ENCODE results near the gene ADAMTS16. TPM values are rescaled to one million over a fixed set of nuclear protein-coding genes. Genes with fewer than 3 reads are reported as not detected.

The ADAMTS16 gene
- total RNA-seq, 1 experiment from 2014 or later: not detected

DNA sequence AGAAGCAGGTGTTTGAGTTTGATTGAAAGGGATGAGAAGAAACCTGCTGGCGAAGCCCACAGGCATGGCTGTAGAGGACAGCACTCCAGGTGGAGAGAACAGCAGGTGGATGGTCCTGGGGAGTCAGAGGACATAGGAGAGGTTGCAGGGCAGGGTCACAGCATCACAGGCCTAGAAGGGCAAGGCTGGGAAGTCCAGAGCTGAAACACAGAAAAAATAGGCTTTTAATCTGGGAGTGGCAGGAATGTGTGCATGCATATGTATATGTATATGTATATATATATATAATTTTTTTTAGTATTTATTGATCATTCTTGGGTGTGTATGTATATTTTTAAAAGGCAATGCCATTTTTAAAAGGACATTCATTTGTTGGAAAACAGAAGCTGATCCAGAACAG lies 118.4 kb downstream of the ADAMTS16 start:
- no peak for DNase-seq (ENCODE audit: low read depth, low spot score)
- in situ Hi-C loops (cut with HindIII; ENCODE audit: low pct_unique_long_range_greater_than_20kb, low sequenced_read_pairs): no loop called here

DNA sequence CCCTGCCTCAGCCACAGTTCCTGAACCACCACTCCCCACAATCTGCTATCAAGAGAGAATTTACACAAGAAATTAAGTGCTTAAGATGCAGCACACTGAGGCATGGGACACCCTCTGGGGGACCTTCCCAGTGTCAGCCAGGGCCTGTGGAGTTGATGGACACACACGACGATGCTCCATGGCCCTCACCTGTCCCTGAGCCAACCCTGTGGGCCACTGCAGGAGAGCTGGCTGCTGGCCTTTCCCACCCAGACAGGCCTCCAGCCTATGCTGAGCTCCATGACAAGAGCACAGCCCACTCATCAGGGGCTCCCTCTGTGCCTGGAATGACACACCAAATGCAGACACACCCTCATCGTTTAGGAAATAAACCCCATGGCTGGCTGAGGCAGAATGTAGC lies 124.6 kb downstream of the ADAMTS16 start:
- in situ Hi-C loops (cut with HindIII; ENCODE audit: low pct_unique_long_range_greater_than_20kb, low sequenced_read_pairs): no loop called here
- no peak for DNase-seq (ENCODE audit: low read depth, low spot score)

DNA sequence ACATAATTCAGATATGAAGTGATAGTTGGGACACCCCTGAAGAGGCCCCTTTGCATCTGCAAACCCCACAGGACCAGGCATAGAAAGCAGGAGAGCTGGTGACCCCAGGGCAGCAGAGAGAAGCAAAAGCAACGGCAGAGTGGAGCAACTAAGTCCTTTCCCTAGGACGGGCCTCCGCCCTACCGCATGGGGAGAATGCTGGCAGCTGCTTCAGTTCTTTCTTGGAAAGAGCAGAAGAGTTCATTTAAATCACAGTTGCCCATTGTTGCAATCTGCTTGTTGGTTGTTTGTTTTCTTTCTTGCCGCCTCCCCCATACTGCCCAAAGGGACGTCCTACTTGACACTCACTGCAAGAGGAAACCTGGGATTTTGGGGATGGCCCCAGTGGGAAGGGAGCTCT lies 126.2 kb downstream of the ADAMTS16 start:
- DNase-seq (ENCODE audit: low read depth, low spot score): no peak
- in situ Hi-C loops (cut with HindIII; ENCODE audit: low pct_unique_long_range_greater_than_20kb, low sequenced_read_pairs): no loop called here

DNA sequence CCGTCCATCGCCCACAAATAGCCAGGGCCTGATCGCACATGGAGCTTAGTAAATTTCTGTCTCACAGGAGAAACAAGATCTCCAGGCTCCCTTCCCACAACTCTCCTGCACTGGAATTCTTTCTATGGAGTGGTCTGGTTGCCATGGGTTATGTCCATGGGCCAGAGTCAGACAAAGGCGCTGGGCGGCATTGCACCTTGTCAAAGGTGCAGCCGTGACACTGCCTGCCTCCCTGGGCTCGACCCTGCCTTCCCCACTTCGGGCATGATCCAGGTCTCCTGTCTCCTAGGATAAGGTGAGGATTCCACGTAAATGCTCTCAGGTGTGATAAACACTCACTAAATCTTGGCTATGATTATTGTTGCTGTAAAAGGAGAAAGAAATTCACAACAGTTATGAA lies 130.0 kb downstream of the ADAMTS16 start:
- in situ Hi-C loops (cut with HindIII; ENCODE audit: low pct_unique_long_range_greater_than_20kb, low sequenced_read_pairs): no loop called here
- no peak for DNase-seq (ENCODE audit: low read depth, low spot score)

GRCh38 chr5:5270958-5271785 lies 131.0 kb downstream of the ADAMTS16 start:
- in situ Hi-C loops (cut with HindIII; ENCODE audit: low pct_unique_long_range_greater_than_20kb, low sequenced_read_pairs): no loop called here
- DNase-seq (ENCODE audit: low read depth, low spot score): peak; percentile 92

DNA sequence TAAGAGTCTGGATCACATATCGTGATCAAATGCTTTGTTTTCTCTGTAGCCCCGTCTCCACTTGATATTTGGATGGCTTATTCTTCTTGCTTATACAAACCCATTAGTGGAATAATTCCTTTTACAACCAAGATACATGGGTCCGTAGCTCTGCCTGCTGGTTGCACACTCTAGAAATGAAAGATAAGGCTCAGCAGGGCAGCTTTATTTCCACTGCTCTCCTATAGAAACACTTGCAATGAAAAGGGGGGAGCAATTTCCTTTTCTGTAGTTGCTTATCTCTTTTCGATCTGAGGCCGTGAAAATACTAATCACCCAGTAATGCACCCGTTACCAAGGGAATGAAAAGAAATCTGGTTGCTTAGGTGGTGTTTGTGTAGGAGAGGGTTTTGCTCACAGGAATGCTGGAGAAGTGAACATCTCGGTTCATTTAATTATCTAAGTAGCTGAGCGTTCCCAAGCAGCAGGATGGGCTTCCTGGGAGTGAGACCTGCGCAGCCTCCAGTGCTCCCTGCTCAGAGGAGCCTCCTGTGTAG lies 131.7 kb downstream of the ADAMTS16 start:
- DNase-seq (ENCODE audit: low read depth, low spot score): no peak
- in situ Hi-C loops (cut with HindIII; ENCODE audit: low pct_unique_long_range_greater_than_20kb, low sequenced_read_pairs): no loop called here

DNA sequence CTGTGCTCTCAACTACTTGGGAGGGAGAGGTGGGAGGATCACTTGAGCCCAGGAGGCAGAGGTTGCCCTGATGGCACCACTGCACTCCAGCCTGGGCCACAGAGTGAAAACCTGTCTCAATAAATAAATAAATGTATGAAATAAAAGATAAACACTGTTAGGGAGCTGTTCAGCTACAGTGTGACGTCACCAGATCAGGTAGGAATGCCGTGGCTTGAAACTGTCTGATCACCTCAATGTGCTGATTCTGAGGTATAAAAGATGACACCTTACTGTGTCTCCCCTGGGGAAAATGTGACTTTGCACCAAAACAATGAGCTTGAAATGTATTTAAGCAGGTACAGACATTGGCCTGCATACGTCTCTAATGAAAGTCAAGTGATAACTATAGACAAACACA lies 133.3 kb downstream of the ADAMTS16 start:
- in situ Hi-C loops (cut with HindIII; ENCODE audit: low pct_unique_long_range_greater_than_20kb, low sequenced_read_pairs): no loop called here
- no peak for DNase-seq (ENCODE audit: low read depth, low spot score)

DNA sequence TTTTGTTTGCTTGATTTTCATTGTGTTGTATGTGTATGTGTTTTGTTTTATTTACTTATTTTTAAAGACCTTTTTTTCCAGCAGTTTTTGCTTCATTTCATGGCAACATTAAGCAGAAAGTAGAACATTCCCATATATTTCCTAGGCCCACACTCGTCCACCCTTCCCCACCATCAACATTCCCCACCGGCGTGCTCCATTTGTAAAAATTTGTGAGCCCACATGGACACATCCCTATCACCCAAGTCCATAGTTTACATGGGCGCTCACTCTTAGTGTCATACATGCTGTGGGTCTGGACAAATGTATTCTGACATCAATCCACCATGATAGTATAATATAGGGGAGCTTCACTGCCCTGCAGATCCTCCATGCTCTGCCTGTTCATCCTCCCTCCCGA lies 133.8 kb downstream of the ADAMTS16 start:
- in situ Hi-C loops (cut with HindIII; ENCODE audit: low pct_unique_long_range_greater_than_20kb, low sequenced_read_pairs): no loop called here
- no peak for DNase-seq (ENCODE audit: low read depth, low spot score)

GRCh38 chr5:5275211-5275610 lies 135.1 kb downstream of the ADAMTS16 start:
- peak; percentile 79 for DNase-seq (ENCODE audit: low read depth, low spot score)
- in situ Hi-C loops (cut with HindIII; ENCODE audit: low pct_unique_long_range_greater_than_20kb, low sequenced_read_pairs): no loop called here

DNA sequence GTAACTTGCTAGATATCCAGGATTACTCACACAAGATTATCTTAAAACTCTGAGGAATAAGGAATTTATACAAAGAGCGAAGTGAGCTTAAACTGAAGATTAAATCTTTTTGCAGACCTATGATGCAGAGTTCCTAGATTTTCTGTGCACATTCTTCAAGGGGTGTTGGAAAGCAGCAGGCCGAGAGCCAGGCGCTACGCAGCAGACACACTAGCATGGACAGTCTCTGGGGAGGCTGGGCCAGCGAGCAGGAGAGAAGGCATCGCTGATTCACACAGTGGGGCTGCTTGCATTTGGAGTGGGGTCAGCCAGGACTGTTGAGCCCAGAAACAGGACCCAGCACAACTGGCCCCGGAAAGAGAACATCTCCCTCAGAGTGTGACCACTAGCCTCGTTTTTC lies 136.3 kb downstream of the ADAMTS16 start:
- in situ Hi-C loops (cut with HindIII; ENCODE audit: low pct_unique_long_range_greater_than_20kb, low sequenced_read_pairs): no loop called here
- no peak for DNase-seq (ENCODE audit: low read depth, low spot score)

DNA sequence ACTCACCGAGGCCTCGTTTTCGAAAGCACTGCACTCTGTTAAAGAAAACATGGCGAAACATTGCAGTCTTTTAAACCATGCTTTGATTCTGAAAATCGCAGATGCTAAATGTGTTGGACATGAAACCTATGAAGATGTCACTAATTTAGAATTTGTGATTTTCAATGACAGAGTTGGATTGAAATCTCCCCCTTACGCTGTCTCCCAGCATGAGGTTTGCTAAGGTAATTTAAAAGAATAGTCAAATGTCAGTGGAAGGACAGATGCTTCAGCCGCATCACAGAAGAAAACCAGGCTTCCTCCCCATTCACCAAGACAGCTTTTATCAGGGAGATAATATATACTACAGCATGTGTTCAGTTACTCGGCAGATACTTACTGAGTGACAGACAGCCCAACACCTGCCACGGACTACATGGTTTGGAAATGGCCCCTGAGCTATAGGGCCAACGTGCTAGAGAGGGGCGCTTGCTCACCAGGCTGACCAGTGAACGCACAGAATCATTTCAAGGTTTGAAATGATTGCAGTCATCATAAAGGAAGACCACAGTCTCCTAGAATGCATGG lies 136.9 kb downstream of the ADAMTS16 start:
- DNase-seq (ENCODE audit: low read depth, low spot score): no peak
- in situ Hi-C loops (cut with HindIII; ENCODE audit: low pct_unique_long_range_greater_than_20kb, low sequenced_read_pairs): no loop called here

- peak; percentile 30 for DNase-seq (ENCODE audit: low read depth, low spot score)
- in situ Hi-C loops (cut with HindIII; ENCODE audit: low pct_unique_long_range_greater_than_20kb, low sequenced_read_pairs): no loop called here
Observed at GRCh38 chr5:5278201-5278814, 138.2 kb downstream of the ADAMTS16 start.

DNA sequence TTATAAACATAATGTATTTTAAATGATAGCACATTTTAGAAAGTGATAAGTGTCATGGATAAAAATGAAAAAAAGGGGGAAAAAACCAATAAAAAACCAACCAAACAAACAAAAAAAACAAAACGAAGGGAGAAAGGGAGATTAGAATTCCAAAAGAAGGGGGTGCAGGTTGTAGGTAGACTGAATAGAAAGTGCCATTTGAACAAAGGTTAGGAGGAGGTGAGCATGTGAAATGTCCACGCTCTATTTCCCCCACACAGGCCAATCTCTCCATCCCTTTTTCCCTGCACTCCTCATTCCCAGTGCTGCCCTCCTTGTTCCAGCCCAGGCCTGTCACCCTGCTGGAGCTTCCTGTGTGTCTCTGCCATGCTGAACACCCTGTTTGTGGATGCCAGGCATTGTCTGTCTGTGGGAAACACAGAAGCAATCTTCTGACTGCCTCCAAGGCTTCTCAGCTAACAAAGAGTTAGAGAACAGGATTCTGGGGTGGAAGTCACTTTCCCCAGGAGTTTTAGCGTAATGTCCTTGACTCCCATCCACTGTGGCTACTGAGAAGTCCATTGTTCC lies 138.8 kb downstream of the ADAMTS16 start:
- DNase-seq (ENCODE audit: low read depth, low spot score): peak; percentile 57

DNA sequence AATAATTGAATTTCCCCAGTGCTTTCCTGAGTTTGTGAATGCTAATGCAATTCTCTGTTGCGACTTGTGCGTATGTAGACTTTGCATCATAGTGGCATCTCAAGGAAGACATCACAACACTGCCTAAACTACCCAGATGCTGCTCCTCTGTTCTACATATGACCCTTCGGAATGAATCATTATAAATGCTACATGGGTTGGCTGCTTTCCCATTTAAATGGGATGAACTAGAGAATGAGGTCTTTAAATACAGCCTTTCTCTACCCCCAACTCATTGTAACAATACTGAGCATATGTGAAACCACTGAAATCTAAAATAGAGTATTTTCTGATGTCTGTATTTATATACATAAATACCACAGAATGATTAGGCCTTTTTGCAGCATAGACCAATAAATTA lies 145.8 kb downstream of the ADAMTS16 start:
- in situ Hi-C loops (cut with HindIII; ENCODE audit: low pct_unique_long_range_greater_than_20kb, low sequenced_read_pairs): no loop called here
- DNase-seq (ENCODE audit: low read depth, low spot score): no peak

More for the DNA sequence above, 138.8 kb downstream of the ADAMTS16 start:
- in situ Hi-C loops (cut with HindIII; ENCODE audit: low pct_unique_long_range_greater_than_20kb, low sequenced_read_pairs): no loop called here

GRCh38 chr5:5287419-5287818 lies 147.3 kb downstream of the ADAMTS16 start:
- no peak for DNase-seq (ENCODE audit: low read depth, low spot score)
- in situ Hi-C loops (cut with HindIII; ENCODE audit: low pct_unique_long_range_greater_than_20kb, low sequenced_read_pairs): no loop called here

- in situ Hi-C loops (cut with HindIII; ENCODE audit: low pct_unique_long_range_greater_than_20kb, low sequenced_read_pairs): no loop called here
Observed at GRCh38 chr5:5288201-5288600, 148.1 kb downstream of the ADAMTS16 start.

GRCh38 chr5:5289537-5289936 lies 149.4 kb downstream of the ADAMTS16 start:
- DNase-seq (ENCODE audit: low read depth, low spot score): no peak
- in situ Hi-C loops (cut with HindIII; ENCODE audit: low pct_unique_long_range_greater_than_20kb, low sequenced_read_pairs): no loop called here

More at GRCh38 chr5:5288201-5288600, 148.1 kb downstream of the ADAMTS16 start:
- no peak for DNase-seq (ENCODE audit: low read depth, low spot score)

DNA sequence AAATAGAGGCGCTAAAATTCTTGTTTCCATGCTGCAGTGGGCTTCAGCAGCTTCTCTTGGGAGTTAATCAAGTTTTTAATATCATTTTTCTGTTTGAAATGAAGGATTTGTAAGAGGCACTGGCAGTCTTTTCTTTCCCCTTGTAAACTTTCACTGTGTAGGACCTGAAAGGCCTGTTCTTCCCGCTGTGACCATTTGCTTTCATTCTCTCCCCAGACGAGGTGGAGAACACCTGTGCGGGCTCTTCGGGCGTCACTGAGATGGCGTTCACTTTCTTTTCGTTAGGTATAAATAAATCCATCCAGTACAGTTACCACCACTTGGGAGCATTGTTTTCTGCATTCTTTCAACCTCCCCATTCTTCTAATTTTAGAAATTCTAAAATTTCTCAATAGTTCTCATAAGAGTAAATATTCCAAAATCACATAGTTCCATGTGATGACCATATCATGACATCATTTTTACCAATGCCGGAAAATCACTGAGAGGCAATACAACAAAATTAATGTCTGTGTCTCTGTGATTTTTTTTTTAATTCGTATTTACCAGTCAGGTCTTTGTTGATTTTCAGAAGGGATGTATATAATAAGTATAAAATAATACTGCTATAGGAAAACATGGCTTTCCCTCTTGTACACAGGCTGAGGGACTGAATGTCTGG lies 150.7 kb downstream of the ADAMTS16 start:
- in situ Hi-C loops (cut with HindIII; ENCODE audit: low pct_unique_long_range_greater_than_20kb, low sequenced_read_pairs): no loop called here
- DNase-seq (ENCODE audit: low read depth, low spot score): no peak

Data from SK-MEL-5 (cell line).